Ishikawa (cell line): ENCODE measurements around the gene CSRNP2.

ENCODE experiments used
- CREB1 ChIP-seq: IDR thresholded peaks from 2 replicates; pipeline ENCODE4 v1.6.1; 2012; ENCODE audit warnings: low read depth
- MAX ChIP-seq: IDR thresholded peaks from 2 replicates; pipeline ENCODE4 v1.6.1; 2012

GRCh38 chr12:51067771-51068170 lies 15.6 kb downstream of the CSRNP2 start:
- TF ChIP-seq MAX (no peak), CREB1 (no peak)
